Astrocyte of the cerebellum (primary cell): ENCODE results near the gene ACAA1.

Source experiments
- DNase-seq: peaks from one replicate; pipeline ENCODE4 v3.0.0-alpha.2; 2011; ENCODE audit warnings: low read depth
- H3K4me3 ChIP-seq: 2 replicates; pipeline ENCODE4 v1.5.1; 2011; ENCODE audit warnings: mild to moderate bottlenecking, low read depth, low read length, moderate library complexity
- in situ Hi-C: cut with HindIII; loops from 2 replicates; pipeline ENCODE4 v1.10.0; 2017; ENCODE audit warnings: low sequenced_read_pairs
- TF ChIP-seq, protein P1 (sequence below): IDR thresholded peaks from 2 replicates; pipeline ENCODE4 v1.5.1; 2012; ENCODE audit warnings: low read length, low read depth, moderate library complexity, mild to moderate bottlenecking; ENCODE audit errors: missing control alignments

ACAA1 gene

DNA sequence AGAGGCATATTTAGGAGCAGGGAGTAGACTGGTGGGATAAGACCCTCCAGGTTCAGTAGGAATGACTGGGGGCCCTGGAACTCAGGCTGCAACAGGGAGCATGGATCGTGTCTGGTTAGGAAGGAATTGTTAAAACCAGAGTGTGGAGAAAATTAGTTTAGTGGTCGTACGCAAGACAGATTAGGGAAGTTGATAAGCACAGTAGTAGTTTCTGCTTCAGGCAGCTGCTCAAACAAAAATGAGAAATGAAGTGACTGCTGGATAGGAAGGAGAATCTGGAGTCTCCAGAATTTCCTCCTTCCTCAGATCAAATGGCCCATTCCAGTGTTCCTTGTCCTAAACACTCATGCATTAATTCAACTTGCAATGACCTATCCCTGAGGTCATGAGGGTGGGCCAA is 12.8 kb upstream of the ACAA1 start:
- no peak overlapping the region for H3K4me3 ChIP-seq
- DNase-seq, result no peak
- TF ChIP-seq, protein P1, sequence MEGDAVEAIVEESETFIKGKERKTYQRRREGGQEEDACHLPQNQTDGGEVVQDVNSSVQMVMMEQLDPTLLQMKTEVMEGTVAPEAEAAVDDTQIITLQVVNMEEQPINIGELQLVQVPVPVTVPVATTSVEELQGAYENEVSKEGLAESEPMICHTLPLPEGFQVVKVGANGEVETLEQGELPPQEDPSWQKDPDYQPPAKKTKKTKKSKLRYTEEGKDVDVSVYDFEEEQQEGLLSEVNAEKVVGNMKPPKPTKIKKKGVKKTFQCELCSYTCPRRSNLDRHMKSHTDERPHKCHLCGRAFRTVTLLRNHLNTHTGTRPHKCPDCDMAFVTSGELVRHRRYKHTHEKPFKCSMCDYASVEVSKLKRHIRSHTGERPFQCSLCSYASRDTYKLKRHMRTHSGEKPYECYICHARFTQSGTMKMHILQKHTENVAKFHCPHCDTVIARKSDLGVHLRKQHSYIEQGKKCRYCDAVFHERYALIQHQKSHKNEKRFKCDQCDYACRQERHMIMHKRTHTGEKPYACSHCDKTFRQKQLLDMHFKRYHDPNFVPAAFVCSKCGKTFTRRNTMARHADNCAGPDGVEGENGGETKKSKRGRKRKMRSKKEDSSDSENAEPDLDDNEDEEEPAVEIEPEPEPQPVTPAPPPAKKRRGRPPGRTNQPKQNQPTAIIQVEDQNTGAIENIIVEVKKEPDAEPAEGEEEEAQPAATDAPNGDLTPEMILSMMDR, result no peak
- in situ Hi-C loops, result no loop called here

DNA sequence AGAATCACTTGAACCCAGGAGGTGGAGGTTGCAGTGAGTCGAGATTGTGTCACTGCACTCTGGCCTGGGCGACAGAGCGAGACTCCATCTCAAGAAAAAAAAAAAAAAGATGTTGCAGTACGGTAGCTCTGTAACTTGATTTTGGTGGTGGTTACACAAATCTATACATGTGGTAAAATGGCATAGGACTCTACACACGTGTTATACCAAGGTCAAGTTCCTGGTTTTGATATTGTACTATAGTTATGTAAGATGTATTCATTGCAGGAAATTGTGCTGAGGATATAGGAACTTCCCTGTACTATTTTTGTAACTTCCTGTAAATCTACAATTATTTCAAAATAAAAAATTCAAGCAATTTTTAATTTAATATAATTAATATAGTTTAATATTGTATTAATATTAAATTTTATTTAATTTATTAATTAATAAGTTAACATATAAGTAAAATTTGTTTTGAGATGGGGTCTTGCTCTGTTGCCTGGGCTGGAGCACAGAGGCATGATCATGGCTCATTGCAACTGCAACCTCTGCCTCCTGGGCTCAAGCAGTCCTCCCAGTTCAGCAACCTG is 11.5 kb upstream of the ACAA1 start:
- no peak overlapping the region for H3K4me3 ChIP-seq
- DNase-seq, result no peak

DNA sequence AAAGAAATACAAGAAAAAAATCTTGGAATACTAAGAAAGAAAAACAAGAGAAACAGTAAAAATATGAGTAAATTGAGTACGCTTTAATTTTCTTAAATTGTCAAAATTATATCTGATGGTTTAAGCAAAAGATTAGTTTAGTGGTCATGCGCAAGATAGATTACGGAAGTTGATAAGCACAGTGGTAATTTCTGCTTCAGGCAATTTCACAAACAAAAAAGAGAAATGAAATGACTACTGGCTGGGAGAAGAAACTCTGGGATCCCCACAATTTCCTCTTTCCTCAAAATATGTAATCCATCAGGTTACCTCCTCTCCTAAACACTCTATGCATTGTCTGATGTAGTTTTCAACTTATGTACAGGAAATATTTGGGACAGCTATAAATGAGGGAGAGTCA is 10.5 kb upstream of the ACAA1 start:
- in situ Hi-C loops, result no loop called here
- TF ChIP-seq, protein P1, result no peak
- H3K4me3 ChIP-seq, result no peak overlapping the region
- DNase-seq, result no peak

More for the DNA sequence above, 11.5 kb upstream of the ACAA1 start:
- in situ Hi-C loops, result no loop called here
- TF ChIP-seq, protein P1, result no peak

DNA sequence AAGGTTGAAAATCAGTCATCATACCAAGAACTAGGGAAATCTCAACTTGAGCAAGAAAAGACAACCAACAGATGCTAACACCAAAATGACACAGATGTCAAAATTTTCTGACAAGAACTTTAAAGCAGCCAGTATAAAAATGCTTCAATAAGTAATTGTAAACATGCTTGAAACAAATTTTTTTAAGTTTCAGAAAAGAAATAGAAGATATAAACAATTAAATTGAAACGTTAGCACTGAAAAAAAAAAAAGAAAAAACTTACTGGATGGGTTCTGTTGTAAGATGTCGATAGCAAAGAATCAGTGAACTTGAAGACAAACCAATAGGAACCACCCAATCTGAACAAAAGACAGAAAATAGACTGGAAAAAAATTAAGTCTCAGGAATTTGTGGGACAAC is 9.6 kb upstream of the ACAA1 start:
- TF ChIP-seq, protein P1, result no peak
- in situ Hi-C loops, result no loop called here
- no peak overlapping the region for H3K4me3 ChIP-seq
- DNase-seq, result no peak

DNA sequence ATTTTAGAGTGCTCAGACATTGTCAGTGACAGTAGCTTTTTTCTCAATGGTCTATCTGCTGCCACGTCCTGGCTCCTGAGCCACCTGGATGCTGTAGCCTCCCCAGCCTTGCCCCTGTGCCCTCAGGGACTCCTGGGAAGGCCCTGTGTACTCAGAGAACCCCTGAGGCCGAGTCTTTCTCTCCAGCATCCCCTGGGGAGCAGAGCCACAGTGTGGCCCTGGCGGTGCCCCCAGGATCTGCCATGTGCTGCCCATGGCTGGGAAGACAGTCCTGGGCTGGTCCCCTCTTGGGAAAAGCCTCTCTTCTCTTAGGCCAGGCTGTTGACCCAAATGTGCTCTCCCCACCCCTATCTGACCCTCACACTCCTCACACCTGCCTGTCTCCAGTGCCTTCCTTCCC is 6.6 kb upstream of the ACAA1 start:
- no peak for DNase-seq
- H3K4me3 ChIP-seq, result no peak overlapping the region
- TF ChIP-seq, protein P1, result no peak
- in situ Hi-C loops, result no loop called here

DNA sequence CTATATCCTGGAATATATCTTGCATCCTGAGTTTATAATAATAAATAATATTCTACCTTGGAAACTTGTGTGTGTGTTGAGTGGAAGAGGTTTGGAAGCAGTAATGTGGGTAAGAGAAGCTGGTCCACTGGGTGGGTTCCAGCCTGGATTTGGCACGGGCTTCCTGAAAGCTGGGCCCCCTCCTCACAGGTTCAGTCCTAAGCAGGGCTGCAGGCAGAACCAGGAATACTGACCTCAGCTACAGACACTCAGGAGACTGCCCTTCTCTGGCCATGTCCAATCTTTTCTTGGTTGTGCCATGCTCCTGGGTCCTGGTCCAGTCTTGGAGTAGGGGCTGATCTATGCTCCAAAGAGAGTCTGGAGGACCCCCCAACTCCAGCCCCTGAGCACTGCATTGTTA is 6.0 kb upstream of the ACAA1 start:
- TF ChIP-seq, protein P1, result no peak
- no peak overlapping the region for H3K4me3 ChIP-seq
- DNase-seq, result no peak
- in situ Hi-C loops, result no loop called here

DNA sequence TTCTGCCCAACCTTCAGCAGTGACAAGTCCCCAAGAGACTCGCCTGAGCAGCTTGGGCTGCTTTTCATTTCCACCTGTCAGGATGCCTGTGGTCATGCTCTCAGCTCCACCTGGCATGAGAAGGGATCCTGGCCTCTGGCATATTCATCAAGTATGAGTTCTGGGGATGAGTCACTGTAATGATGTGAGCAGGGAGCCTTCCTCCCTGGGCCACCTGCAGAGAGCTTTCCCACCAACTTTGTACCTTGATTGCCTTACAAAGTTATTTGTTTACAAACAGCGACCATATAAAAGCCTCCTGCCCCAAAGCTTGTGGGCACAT is 5.0 kb upstream of the ACAA1 start:
- no peak for DNase-seq
- H3K4me3 ChIP-seq, result no peak overlapping the region
- TF ChIP-seq, protein P1, result no peak
- in situ Hi-C loops, result no loop called here
